GM18507 (cell line): ENCODE results near the gene ADGRL3.

Experiments used
- DNase-seq: peaks from one replicate; pipeline ENCODE4 v3.0.0; 2011; ENCODE audit warnings: low read depth; ENCODE audit not compliant: insufficient read length; ENCODE audit errors: extremely low spot score
- FAIRE-seq: peaks from 2 replicates; lab custom pipeline; 2011; peaks lifted over from hg19 to GRCh38; lab: Jason Lieb, UNC

The ADGRL3 gene

DNA sequence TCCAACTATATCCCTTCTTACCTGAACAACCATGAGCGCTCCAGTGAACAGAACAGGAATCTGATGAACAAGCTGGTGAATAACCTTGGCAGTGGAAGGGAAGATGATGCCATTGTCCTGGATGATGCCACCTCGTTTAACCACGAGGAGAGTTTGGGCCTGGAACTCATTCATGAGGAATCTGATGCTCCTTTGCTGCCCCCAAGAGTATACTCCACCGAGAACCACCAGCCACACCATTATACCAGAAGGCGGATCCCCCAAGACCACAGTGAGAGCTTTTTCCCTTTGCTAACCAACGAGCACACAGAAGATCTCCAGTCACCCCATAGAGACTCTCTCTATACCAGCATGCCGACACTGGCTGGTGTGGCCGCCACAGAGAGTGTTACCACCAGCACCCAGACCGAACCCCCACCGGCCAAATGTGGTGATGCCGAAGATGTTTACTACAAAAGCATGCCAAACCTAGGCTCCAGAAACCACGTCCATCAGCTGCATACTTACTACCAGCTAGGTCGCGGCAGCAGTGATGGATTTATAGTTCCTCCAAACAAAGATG lies 870.2 kb downstream of the ADGRL3 start:
- no peak for DNase-seq
- FAIRE-seq = no peak

DNA sequence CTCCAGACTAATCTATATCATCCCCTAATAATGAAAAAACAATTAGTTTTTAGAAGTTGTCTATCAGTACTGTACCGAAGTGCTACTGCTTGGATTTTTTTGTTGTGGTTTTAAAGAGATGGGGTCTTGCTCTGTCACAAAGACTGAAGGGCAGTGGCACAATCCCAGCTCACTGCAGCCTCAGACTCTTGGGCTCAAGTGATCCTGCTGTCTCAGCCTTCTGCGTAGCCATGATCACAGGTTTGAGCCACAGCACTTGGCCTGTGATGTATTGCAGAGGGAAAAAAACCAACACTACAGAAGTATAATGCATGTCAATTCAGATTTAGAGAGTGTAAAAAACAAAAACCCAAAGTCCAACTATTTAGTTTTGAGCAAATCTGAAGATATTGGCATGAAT lies 875.0 kb downstream of the ADGRL3 start:
- no peak for DNase-seq
- no peak for FAIRE-seq

DNA sequence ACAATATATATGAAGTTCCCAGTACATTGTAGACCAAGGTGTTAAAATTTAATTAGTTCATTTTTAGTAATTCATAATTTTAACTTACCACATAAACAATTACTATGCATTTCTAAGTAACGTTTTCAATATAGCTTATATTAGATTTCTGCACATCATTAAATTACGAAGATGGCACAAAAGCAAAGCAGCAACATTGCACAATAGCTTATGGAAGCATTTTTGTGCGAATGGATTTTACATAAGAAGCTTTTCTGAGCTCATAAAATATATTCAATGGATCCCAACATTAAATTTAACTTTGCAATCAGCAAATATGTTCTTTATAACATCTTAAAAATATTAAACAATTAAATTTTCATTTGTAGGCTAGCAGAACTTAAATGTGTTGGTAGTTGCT lies 875.4 kb downstream of the ADGRL3 start:
- no peak for FAIRE-seq
- no peak for DNase-seq

DNA sequence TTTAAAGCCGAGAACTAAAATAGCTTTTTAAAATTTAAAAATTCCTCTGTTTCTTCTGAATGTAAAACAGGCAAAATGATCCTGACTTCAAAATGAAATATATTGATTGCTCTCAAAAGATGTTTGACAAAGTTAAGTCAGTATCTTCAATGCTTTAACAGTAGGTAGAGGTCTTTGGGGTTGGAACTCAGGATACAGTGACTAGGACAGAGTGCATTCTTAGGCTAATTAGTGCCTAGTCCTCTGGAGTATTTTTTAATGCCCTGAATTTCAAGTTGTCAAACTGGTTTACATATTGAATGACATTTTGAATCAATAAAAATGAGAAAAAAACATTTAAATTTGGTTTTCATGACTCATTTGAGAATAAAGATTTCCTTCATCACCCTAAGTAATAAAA lies 877.3 kb downstream of the ADGRL3 start:
- DNase-seq (no peak), FAIRE-seq (no peak)

DNA sequence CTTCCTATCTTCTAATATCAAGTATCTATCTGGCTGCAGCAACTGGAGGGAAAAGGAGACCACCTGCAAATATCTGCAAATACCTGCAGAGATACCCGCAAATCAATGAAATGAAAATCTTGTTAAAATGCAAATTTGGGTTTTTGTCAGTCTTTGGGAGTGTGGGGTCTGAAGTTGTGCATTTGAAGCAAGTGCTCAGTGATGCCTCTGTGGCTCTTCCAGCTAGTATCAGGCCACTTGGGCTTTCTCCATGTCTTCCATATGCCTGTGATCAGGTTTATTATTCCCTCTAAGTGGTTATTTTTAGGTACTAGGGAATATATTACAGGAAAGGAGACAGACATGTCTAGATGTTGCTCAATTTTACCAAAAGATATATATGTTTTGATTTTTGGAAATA lies 880.3 kb downstream of the ADGRL3 start:
- FAIRE-seq (no peak), DNase-seq (no peak)

DNA sequence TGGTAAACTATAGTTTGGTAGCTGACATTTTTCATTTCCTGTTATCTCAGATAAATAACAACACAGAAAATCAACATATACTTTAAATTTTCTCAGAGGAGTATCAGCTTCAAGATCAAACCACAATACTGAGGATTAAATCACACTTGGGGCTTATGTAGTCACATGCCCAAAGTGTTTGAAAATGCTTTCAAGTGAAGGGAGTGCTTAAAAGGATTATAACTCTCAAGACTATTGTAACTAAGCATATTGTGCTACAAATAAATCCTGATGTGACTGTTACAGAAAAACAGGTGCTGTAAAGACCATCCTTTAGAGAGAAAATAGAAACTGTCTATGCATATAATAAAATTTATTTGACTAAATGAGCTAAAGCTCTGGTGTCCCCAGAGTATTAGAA lies 887.6 kb downstream of the ADGRL3 start:
- DNase-seq (no peak), FAIRE-seq (no peak)

DNA sequence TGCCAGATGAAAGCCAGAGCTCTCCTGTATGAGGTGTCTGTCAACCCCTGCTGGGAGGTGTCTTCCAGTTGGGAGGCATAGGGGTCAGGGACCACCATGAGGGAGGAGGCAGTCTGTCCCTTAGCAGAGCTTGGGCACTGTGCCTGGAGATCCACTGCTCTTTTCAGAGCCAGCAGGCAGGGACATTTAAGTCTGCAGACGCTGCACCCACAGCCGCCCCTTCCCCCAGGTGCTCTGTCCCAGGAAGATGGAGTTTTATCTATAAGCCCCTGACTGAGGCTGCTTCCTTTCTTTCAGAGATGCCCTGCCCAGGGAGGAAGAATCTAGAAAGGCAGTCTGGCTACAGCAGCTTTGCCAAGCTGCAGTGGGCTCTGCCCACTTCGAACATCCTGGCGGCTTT lies 893.6 kb downstream of the ADGRL3 start:
- DNase-seq = no peak
- no peak for FAIRE-seq

DNA sequence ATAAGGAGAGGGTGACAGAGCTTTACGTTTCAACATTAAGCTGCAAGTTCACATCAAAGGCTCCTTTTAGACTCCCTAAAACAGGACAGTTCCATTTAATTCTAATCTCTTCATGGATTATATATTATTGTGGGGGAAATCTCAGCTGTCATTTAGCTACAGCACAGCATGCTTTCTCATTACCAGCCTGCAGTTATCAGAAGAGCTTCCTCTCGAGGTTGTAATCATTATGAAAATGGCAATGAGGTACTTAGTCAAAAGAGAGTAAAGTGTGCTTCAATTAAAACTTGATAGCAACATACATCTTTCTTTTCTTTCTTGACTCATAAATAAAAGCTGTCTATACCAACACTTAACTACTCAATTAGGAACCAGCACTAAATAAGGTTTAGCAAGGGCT lies 896.8 kb downstream of the ADGRL3 start:
- FAIRE-seq = no peak
- DNase-seq = no peak

DNA sequence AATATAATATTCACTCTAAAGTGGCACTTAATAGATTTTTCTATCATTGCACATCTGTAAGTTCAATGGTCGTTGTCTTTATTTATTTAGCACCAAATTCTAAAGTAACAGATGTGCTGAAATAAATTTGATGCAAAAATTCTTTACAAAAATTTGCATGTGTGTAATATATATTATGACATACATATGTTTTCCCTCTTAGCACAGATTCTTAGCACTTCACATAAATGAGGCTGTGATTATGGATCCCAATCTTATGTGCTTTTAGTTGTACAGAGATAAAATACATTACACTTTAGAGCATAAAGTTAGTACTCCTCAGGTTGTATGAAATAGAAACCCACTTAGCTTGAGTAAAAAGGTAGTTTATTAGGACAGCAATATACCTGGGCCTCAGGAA lies 915.1 kb downstream of the ADGRL3 start:
- no peak for FAIRE-seq
- no peak for DNase-seq

DNA sequence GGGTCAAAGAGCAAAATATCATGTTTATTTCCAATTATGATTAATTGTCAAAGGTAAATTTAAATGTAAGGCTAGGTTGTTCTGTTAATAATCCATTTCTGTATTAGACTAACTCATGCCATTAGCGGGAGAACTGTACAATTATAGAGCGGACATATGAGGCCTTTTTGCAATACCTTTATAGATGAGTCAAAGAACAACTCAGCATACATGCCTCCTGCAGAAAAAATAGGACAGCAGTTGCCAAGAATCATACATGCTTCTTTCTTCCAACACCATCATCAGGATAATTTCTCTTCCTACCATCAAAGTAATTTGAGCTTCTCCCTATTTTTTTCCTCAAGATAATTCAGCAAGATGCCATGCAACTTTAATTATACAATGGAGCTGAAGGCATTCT lies 917.8 kb downstream of the ADGRL3 start:
- no peak for FAIRE-seq
- no peak for DNase-seq

DNA sequence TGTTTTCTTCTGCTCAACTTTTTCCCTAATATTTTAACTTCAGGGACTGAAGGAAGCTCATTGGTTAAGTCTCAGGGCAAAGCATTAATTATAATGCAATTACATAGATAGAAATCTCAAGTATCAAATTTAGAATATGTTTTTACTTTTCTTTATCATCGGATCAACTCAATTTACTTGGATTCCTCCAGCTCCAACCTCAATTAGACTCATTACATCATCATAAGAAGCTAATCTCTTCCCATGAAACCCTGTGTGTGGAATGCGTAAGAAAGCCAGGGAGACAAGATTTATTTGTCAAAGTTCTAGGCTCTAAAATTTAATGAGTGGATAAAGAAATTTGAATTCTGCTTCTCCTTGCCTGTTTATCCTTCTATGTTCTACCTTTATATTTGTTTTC lies 918.4 kb downstream of the ADGRL3 start:
- FAIRE-seq (no peak), DNase-seq (no peak)

DNA sequence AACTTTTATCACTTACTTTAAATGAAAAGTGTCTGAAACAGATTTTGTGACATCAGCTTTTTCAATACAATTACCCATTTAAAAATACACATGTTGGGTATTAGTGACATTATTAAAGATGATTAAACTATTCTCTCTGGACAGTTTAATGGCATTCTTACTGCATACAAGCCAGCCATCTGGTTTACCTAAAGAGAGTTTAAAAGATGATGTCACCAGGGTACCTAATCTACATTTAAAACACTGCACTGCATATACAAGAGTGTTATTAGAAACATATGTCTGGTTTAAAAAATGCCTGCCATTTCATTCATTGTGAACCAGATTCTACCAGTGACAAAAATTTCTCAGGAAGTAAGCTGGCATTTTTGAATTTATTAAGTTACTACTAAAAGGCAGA lies 919.1 kb downstream of the ADGRL3 start:
- no peak for FAIRE-seq

DNA sequence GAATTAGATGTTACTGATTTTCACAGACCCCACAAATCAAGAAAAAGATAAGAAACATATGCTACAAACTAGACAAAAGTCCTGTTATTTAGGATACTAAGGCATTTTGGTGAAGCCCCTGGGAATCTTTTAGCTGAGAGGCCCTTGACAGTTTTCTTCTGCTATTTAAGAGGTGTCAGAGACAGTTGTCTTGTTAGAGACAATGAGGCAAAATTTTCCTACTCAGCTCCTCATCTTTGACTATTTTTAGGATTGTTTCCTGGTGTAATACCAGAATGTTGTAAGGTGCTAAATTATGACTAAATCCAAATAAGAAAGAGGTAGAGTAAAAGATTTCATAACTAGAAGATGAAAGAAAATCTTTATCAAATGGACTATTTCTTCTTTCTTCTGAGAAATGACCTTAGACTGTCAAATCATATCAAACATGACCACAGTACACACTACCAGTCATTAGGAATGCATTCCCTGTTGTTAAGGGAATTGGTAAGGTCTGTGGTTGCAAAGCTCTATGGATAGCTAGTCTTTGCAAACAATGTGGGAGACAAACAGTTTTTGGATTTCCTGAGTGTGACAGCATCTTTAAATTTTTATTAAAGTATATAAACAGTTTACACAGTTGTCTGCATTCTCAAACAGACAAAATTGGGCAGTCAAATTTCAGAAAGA lies 926.1 kb downstream of the ADGRL3 start:
- FAIRE-seq (no peak), DNase-seq (no peak)

More for the DNA sequence above, 919.1 kb downstream of the ADGRL3 start:
- no peak for DNase-seq
